Skeletal muscle satellite cell (primary cell): ENCODE measurements around the gene KCNIP4.

Experiments used
- H3K27me3 ChIP-seq: 2 replicates; pipeline ENCODE4 v1.7.0; 2013; ENCODE audit warnings: low read length; ENCODE audit not compliant: control insufficient read depth, insufficient read depth
- H3K36me3 ChIP-seq: 2 replicates; pipeline ENCODE4 v1.7.0; 2013; ENCODE audit warnings: mild to moderate bottlenecking, control low read depth, low read length; ENCODE audit not compliant: insufficient read depth
- H3K4me1 ChIP-seq: 2 replicates; pipeline ENCODE4 v1.7.0; 2013; ENCODE audit warnings: low read length; ENCODE audit not compliant: control insufficient read depth, insufficient read depth
- H3K4me2 ChIP-seq: 2 replicates; pipeline ENCODE4 v1.7.0; 2013; ENCODE audit warnings: mild to moderate bottlenecking, low read length
- H3K4me3 ChIP-seq: 2 replicates; pipeline ENCODE4 v1.7.0; 2013; ENCODE audit warnings: low read length
- H3K9ac ChIP-seq: 2 replicates; pipeline ENCODE4 v1.7.0; 2013; ENCODE audit warnings: mild to moderate bottlenecking, low read depth, low read length, moderate library complexity
- H3K9me3 ChIP-seq: replicated peaks from 2 replicates; pipeline ENCODE4 v1.7.0; 2013; ENCODE audit warnings: mild to moderate bottlenecking, control low read depth, low read length

KCNIP4 gene

GRCh38 chr4:21134994-21135393, 813.6 kb downstream of the KCNIP4 start:
- no peaks in the 10 kb centered on the region for H3K9me3 ChIP-seq
- no peaks in the 10 kb centered on the region for H3K36me3 ChIP-seq
- H3K27me3 ChIP-seq, result no peaks in the 10 kb centered on the region
- no peak overlapping the region for H3K9ac ChIP-seq
- H3K4me2 ChIP-seq, result no peak overlapping the region
- H3K4me3 ChIP-seq, result no peak overlapping the region
- no peaks in the 10 kb centered on the region for H3K4me1 ChIP-seq

- H3K4me1 ChIP-seq, result no peaks in the 10 kb centered on the region
- H3K9me3 ChIP-seq, result no peaks in the 10 kb centered on the region
- no peak overlapping the region for H3K4me3 ChIP-seq
- H3K4me2 ChIP-seq, result no peak overlapping the region
- H3K27me3 ChIP-seq, result no peaks in the 10 kb centered on the region
- no peak overlapping the region for H3K9ac ChIP-seq
- no peaks in the 10 kb centered on the region for H3K36me3 ChIP-seq
These were observed 818.0 kb downstream of the KCNIP4 start for GRCh38 chr4:21130606-21131005.

DNA sequence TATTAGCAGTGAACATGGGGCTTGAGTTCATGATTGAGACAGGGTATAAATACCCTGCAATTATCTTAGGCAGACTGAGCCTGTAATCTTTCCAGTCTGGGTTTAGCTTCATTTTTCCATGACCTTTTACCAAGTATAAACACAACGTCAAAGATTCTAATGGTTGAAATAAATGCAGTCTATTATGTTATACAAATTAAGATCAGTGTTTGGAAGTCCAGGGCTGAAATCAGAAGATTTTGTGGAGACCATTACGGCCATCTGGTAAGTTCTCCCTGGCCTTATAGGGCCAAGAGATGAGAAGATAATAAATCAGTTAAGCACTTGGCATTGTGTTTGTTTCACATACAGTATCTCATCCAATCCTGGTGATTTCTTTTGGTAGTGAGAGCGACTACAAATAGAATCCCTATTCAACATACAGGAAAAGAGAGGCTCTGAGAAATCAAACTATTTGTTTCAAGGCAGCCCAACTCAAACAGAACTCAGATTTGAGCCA, 822.5 kb downstream of the KCNIP4 start:
- H3K4me2 ChIP-seq, result no peak overlapping the region
- H3K27me3 ChIP-seq, result no peaks in the 10 kb centered on the region
- H3K4me3 ChIP-seq, result no peak overlapping the region
- no peak overlapping the region for H3K9ac ChIP-seq
- H3K4me1 ChIP-seq, result no peaks in the 10 kb centered on the region
- no peaks in the 10 kb centered on the region for H3K9me3 ChIP-seq
- no peaks in the 10 kb centered on the region for H3K36me3 ChIP-seq

DNA sequence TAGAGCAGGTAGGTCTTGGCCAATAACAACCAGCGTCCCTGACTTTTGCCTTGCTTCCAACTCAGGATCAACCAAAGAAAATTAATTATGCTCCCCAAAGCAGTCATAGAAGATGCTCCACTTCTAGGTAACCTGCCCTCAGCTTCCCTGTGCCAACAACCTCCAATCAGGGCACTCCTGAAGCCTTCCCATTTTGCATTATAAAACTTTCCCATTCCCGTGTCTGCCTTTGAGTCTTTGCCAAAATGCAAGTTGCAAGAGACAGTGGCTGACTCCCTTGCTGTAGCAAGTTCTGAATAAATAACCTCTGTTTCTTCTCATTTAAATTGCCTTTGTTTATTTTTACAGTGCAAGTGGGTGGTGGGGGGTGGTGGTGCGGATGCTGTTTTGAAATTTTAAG, 830.3 kb downstream of the KCNIP4 start:
- H3K27me3 ChIP-seq, result no peaks in the 10 kb centered on the region
- H3K4me2 ChIP-seq, result no peak overlapping the region
- no peaks in the 10 kb centered on the region for H3K36me3 ChIP-seq
- no peaks in the 10 kb centered on the region for H3K9me3 ChIP-seq
- H3K4me1 ChIP-seq, result peaks cover 7% of the 10 kb centered on the region
- no peak overlapping the region for H3K4me3 ChIP-seq
- no peak overlapping the region for H3K9ac ChIP-seq

DNA sequence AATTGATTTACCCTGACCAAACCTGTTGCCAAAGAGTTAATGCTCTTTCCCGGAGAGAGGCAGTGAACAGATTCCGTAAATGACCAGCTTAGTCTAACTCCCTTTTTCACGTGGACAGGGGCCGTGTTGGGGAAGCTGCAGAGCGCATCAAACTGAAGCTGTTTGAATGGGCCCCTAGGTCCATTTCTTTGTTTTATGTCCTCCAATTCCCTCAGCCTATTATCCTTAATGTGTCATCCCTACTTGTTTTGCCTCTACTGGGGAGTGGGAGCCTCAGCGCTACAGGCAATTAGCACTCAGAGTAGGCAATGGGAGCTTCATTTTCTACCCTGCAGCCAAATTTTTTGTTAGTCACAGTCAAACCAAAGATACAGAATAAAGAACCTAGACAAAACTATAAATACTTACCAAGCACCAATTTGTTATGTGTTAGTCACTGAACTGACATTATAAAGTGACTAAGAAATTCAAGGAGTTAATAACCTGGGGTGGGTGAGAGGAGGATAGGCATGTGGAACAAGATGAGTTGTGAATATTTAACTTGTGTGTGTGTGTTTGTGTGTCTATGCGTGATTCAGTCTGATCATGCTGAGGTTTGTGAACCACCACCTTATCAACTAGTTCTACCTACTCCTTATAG, 830.9 kb downstream of the KCNIP4 start:
- Histone ChIP-seq H3K9ac (no peak overlapping the region), H3K9me3 (no peaks in the 10 kb centered on the region), H3K27me3 (no peaks in the 10 kb centered on the region), H3K4me3 (no peak overlapping the region), H3K4me1 (peaks cover 12% of the 10 kb centered on the region), H3K4me2 (no peak overlapping the region), H3K36me3 (no peaks in the 10 kb centered on the region)

GRCh38 chr4:21113496-21114223, 834.9 kb downstream of the KCNIP4 start:
- H3K9ac ChIP-seq, result no peak overlapping the region
- no peaks in the 10 kb centered on the region for H3K27me3 ChIP-seq

DNA sequence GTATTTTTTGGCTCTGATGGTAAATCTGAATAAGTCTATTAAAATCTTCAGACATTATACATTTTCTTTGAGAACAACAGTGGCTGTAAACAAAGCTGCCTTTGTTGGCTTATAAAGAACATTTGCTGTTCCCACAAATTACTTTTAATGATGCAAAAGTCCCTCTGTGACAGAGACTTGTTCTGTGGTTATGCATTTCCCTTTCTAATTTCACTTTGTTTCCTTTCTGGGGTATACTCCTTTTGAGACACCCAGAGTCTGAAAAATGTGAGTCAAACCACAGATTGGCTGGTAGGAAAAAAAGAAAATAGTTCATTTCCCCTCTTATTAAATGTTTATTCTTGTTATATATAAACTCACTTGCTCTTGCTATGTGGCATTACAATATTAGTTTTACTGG, 845.9 kb downstream of the KCNIP4 start:
- no peaks in the 10 kb centered on the region for H3K27me3 ChIP-seq
- H3K4me3 ChIP-seq, result no peak overlapping the region
- no peaks in the 10 kb centered on the region for H3K9me3 ChIP-seq
- H3K36me3 ChIP-seq, result no peaks in the 10 kb centered on the region
- H3K4me1 ChIP-seq, result no peaks in the 10 kb centered on the region
- no peak overlapping the region for H3K9ac ChIP-seq
- H3K4me2 ChIP-seq, result no peak overlapping the region

More at GRCh38 chr4:21113496-21114223, 834.9 kb downstream of the KCNIP4 start:
- H3K4me1 ChIP-seq, result peaks cover 12% of the 10 kb centered on the region
- no peaks in the 10 kb centered on the region for H3K36me3 ChIP-seq
- H3K4me3 ChIP-seq, result no peak overlapping the region
- peak overlapping the region; percentile 24 for H3K4me2 ChIP-seq
- H3K9me3 ChIP-seq, result no peaks in the 10 kb centered on the region

DNA sequence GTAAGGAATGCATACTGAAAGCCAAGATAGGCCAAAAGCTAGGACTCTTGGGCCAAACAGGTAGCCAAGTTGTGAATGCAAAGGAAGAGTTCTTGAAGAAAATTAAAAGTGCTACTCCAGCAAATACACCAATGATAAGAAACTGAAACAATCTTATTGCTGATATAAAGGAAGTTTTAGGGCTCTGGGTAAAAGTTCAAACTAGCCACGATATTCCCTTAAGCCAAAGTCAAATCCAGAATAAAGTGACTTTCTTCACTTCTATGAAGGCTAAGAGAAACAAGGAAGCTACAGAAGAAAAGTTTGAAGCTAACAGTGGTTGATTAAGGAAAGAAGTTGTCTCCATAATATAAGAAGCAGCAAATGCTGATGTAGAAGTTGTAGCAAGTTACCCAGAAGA, 850.7 kb downstream of the KCNIP4 start:
- Histone ChIP-seq H3K4me1 (no peaks in the 10 kb centered on the region), H3K9me3 (no peaks in the 10 kb centered on the region), H3K36me3 (no peaks in the 10 kb centered on the region), H3K9ac (no peak overlapping the region), H3K4me3 (no peak overlapping the region), H3K4me2 (no peak overlapping the region), H3K27me3 (no peaks in the 10 kb centered on the region)

DNA sequence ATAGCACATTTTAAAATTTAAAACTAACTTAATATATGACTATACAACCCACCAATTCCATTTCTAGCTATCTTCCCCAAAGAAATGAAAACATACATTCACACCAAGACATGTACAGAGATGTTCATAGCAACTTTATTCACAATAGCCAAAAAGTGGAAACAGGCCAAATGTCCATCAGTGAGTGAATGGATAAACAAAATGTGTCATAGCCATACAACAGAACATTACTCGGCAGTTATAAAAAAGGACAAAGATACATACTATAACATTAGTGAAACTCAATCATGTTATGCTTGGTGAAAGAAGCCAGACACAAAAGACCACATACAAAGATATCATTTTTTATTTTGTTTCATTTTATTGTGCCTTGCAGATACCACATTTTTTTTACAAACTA, 851.5 kb downstream of the KCNIP4 start:
- Histone ChIP-seq H3K9me3 (no peaks in the 10 kb centered on the region), H3K27me3 (no peaks in the 10 kb centered on the region), H3K4me2 (no peak overlapping the region), H3K36me3 (no peaks in the 10 kb centered on the region), H3K4me1 (no peaks in the 10 kb centered on the region), H3K4me3 (no peak overlapping the region), H3K9ac (no peak overlapping the region)

DNA sequence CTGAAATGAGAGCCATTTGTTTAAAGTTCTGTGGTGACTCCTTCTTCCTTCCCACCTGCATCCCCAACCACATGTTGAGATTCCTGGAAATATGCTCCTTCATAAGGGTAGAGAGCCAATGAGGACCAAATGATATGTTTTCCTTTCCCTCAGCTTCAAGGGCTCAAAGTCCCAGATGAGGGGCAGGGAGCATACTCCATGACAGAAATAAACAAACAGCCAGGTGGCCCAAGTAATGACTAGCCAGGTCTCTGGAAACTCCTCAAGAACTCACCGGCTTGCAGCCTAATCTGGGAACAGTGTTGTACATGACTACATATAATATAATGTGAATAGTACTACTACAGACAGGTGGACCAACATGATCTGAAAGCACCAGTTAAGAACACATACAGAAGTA, 856.0 kb downstream of the KCNIP4 start:
- no peaks in the 10 kb centered on the region for H3K27me3 ChIP-seq
- H3K9me3 ChIP-seq, result no peaks in the 10 kb centered on the region
- H3K4me1 ChIP-seq, result no peaks in the 10 kb centered on the region
- H3K4me3 ChIP-seq, result no peak overlapping the region
- no peaks in the 10 kb centered on the region for H3K36me3 ChIP-seq
- no peak overlapping the region for H3K9ac ChIP-seq
- no peak overlapping the region for H3K4me2 ChIP-seq

GRCh38 chr4:21090094-21090666, 858.4 kb downstream of the KCNIP4 start:
- H3K4me2 ChIP-seq, result no peak overlapping the region
- H3K36me3 ChIP-seq, result no peaks in the 10 kb centered on the region
- H3K4me3 ChIP-seq, result no peak overlapping the region
- no peaks in the 10 kb centered on the region for H3K27me3 ChIP-seq
- H3K9me3 ChIP-seq, result no peaks in the 10 kb centered on the region
- no peaks in the 10 kb centered on the region for H3K4me1 ChIP-seq
- no peak overlapping the region for H3K9ac ChIP-seq
